ENCODE data around the gene KCNJ9. TPM values are rescaled to one million over a fixed set of nuclear protein-coding genes. Genes with fewer than 3 reads are reported as not detected.
A peak's percentile ranks its signal among the peaks of the same experiment; 100 is the strongest.

The KCNJ9 gene
- total RNA-seq, 2 donors from 2014 or later: 0.51 TPM; not detected in 1

- Histone ChIP-seq H3K4me3 (no peak overlapping the region), H3K36me3 (no peaks in the 10 kb centered on the region), H3K9me3 (no peaks in the 10 kb centered on the region), H3K4me1 (replicated peaks) (no peaks in the 10 kb centered on the region), H3K27ac (no peak overlapping the region), H3K27me3 (replicated peaks; ENCODE audit: insufficient read depth) (no peaks in the 10 kb centered on the region)
- TF ChIP-seq POLR2AphosphoS5 (IDR thresholded peaks at IDR 0.05) (peak; percentile 14), POLR2A (IDR thresholded peaks at IDR 0.05) (no peak), CTCF (IDR thresholded peaks at IDR 0.05) (no peak)
- no peak for DNase-seq (ENCODE audit: low spot score)
- WGBS: 43% methylated on average over 2 of the region's 2 CpGs
- intact Hi-C loops (cut with DNase I): loop anchor here (5.0 kb wide), 1 partner anchor 37 kb away; the partner anchor contains the start of gene KCNJ9
Measured at GRCh38 chr1:160045653-160046052, 35.7 kb upstream of the KCNJ9 start.

DNA sequence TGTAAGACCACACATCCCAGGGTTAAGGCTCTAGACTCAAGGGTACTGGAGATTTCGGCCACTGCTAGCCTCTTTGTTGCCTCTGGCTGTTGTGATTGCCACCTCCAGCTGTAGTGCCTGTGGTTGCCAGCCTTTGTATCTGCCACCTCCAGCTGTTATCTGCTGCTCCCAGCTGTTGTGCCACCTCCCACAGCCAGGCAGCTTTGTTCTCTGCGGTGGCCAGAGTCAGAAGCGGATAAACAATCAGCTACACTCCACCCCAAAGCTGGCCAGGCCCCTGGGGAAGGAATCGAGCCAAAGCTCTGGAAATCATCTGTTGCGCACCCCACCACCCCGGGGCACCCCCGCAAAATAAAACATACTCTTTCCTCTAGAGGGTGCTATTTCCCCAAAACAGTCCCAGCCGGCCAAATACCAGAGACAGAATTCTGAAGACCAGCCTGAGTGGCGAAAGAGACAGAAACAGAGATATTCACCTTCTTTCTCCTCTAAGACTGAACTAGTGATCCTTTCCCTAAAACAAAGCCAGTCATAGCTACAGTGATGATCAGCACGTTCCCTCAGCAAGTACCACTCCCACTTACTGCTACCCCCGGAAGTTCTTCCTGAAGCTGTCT lies 34.7 kb upstream of the KCNJ9 start:
- Histone ChIP-seq H3K4me1 (replicated peaks) (no peaks in the 10 kb centered on the region), H3K4me3 (no peak overlapping the region), H3K9me3 (no peaks in the 10 kb centered on the region), H3K27ac (no peak overlapping the region), H3K36me3 (no peaks in the 10 kb centered on the region), H3K27me3 (replicated peaks; ENCODE audit: insufficient read depth) (no peaks in the 10 kb centered on the region)
- WGBS: 4% methylated on average over 11 of the region's 11 CpGs
- TF ChIP-seq CTCF (IDR thresholded peaks at IDR 0.05) (peak in 3 of 4 experiments; percentile 59 to 68 (median 60)), POLR2A (IDR thresholded peaks at IDR 0.05) (no peak)
- intact Hi-C loops (cut with DNase I): loop anchor here (5.0 kb wide), 1 partner anchor 36 kb away; the partner anchor contains the start of gene KCNJ9
- DNase-seq (ENCODE audit: low spot score): peak; percentile 5

DNA sequence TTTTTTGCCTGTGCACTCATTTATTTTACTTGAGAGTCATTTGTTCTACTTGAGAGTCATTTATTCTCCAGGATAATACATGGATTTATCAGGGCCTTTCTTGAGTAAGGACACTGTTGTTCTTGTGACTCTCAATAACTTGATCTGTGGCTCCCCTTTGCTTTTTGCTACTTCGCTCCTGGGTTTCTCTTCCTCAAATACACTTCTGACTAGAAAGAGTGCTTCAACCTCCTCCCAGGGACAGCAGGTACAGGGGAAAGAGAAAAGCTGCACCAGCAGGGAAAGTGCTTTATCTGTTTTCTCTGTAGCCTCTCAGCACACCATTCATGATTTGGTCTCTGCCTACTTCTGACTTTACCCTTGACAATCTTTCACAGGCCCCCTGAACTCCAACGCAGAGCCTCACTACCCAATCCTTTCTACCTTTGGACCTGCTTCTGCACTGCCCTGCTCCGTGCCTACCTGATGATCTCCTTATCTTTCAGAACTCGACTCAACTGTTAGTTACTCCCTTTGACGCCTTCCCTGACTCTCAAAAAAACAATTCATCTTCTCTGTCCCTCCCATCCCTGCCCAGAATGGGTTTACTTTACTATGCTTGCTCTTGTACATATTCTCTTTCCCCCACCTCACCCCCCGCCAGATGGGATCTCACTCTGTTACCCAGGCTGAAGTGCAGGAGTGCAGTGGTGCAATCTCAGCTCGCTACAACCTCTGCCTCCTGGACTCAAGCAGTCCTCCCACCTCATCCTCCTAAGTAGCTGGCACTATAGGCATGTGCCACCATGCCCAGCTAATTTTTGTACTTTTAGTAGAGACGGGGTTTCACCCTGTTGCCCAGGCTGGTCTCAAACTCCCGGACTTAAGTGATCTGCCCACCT lies 34.0 kb upstream of the KCNJ9 start:
- Histone ChIP-seq H3K9me3 (no peaks in the 10 kb centered on the region), H3K4me1 (replicated peaks) (no peaks in the 10 kb centered on the region), H3K27ac (no peak overlapping the region), H3K4me3 (no peak overlapping the region), H3K27me3 (replicated peaks; ENCODE audit: insufficient read depth) (no peaks in the 10 kb centered on the region), H3K36me3 (no peaks in the 10 kb centered on the region)
- intact Hi-C loops (cut with DNase I): loop anchor here (5.0 kb wide), 1 partner anchor 35 kb away; the partner anchor contains the start of gene KCNJ9
- whole genome bisulfite sequencing: 71% methylated on average over 9 of the region's 9 CpGs
- no peak for TF ChIP-seq POLR2A (IDR thresholded peaks at IDR 0.05)
- no peak for TF ChIP-seq CTCF (IDR thresholded peaks at IDR 0.05)
- TF ChIP-seq POLR2AphosphoS5 (IDR thresholded peaks at IDR 0.05): no peak
- no peak for DNase-seq (ENCODE audit: low spot score)

DNA sequence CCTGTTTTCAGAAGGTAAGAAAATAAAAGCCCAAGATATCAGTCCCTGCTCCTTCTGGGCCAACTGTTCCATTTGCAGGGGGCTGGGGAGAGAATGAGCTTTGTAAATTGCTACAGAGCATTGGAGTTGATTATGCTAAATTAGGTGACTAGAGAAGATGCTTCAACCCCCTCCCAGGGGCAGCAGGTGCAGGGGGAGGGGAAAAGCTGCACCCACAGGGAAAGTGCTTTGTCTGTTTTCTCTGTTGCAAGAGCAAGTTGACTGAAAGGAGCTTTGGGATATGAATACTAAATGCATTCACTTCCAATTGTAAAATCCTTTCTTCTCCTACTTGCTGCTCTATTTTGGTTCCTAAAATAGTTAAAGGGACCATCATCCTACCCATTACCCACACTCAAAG lies 33.0 kb upstream of the KCNJ9 start:
- no peaks in the 10 kb centered on the region for H3K9me3 ChIP-seq
- no peaks in the 10 kb centered on the region for H3K4me1 ChIP-seq (replicated peaks)
- no peak overlapping the region for H3K4me3 ChIP-seq
- H3K27ac ChIP-seq: no peak overlapping the region
- DNase-seq (ENCODE audit: low spot score): no peak
- intact Hi-C loops (cut with DNase I): loop anchor here (5.0 kb wide), 1 partner anchor 34 kb away; the partner anchor contains the start of gene KCNJ9
- no peaks in the 10 kb centered on the region for H3K36me3 ChIP-seq
- H3K27me3 ChIP-seq (replicated peaks; ENCODE audit: insufficient read depth): no peaks in the 10 kb centered on the region
- TF ChIP-seq POLR2AphosphoS5 (IDR thresholded peaks at IDR 0.05): no peak
- no peak for TF ChIP-seq CTCF (IDR thresholded peaks at IDR 0.05)
